Measurements from ENCODE around the gene YAP1.

GRCh38 chr11:102062106-102062505 lies 48.1 kb upstream of the YAP1 start:
- TF ChIP-seq CTCF (IDR thresholded peaks at IDR 0.05) (no peak), SMC3 (IDR thresholded peaks at IDR 0.05) (no peak), REST (IDR thresholded peaks at IDR 0.05) (no peak), EP300 (IDR thresholded peaks at IDR 0.05) (no peak)
